GM19455 (cell line): ENCODE data around the gene HECA.

Experiments used
- ATAC-seq: cut with Tn5 transposase; IDR thresholded peaks from one replicate; pipeline ENCODE4 v1.9.1; 2021; ENCODE audit not compliant: unreplicated experiment

HECA gene

GRCh38 chr6:139159016-139159415, 24.1 kb downstream of the HECA start:
- ATAC-seq: no peak

GRCh38 chr6:139161169-139161568, 26.3 kb downstream of the HECA start:
- ATAC-seq: peak; percentile 14

- peak; percentile 97 for ATAC-seq
Observed at GRCh38 chr6:139161817-139162284, 27.0 kb downstream of the HECA start.

GRCh38 chr6:139164001-139164400, 29.1 kb downstream of the HECA start:
- no peak for ATAC-seq

GRCh38 chr6:139165324-139165723, 30.4 kb downstream of the HECA start:
- ATAC-seq: no peak

- ATAC-seq: no peak
Observed at GRCh38 chr6:139166238-139166955, 31.5 kb downstream of the HECA start.

- ATAC-seq: no peak
Observed at GRCh38 chr6:139166956-139167313, 32.1 kb downstream of the HECA start.

GRCh38 chr6:139172151-139172550, 37.3 kb downstream of the HECA start:
- ATAC-seq: no peak

GRCh38 chr6:139172567-139172966, 37.7 kb downstream of the HECA start:
- ATAC-seq: no peak

GRCh38 chr6:139173172-139173571, 38.3 kb downstream of the HECA start:
- ATAC-seq: no peak

- ATAC-seq: no peak
Observed at GRCh38 chr6:139173822-139174221, 38.9 kb downstream of the HECA start.

GRCh38 chr6:139174961-139175360, 40.1 kb downstream of the HECA start:
- ATAC-seq: no peak

GRCh38 chr6:139175389-139175948, 40.6 kb downstream of the HECA start:
- ATAC-seq: no peak

- no peak for ATAC-seq
Observed at GRCh38 chr6:139181236-139181635, 46.4 kb downstream of the HECA start.

GRCh38 chr6:139184047-139184446, 49.2 kb downstream of the HECA start:
- no peak for ATAC-seq

GRCh38 chr6:139184459-139184858, 49.6 kb downstream of the HECA start:
- ATAC-seq: no peak

GRCh38 chr6:139186242-139186641, 51.4 kb downstream of the HECA start:
- no peak for ATAC-seq

GRCh38 chr6:139186692-139187091, 51.8 kb downstream of the HECA start:
- no peak for ATAC-seq

- ATAC-seq: no peak
Observed at GRCh38 chr6:139187489-139187888, 52.6 kb downstream of the HECA start.

GRCh38 chr6:139189665-139190064, 54.8 kb downstream of the HECA start:
- ATAC-seq: no peak

- no peak for ATAC-seq
Observed at GRCh38 chr6:139194740-139195139, 59.9 kb downstream of the HECA start.

- no peak for ATAC-seq
Observed at GRCh38 chr6:139198529-139199288, 63.8 kb downstream of the HECA start.
